Femur (tissue), 1 donor: ENCODE data around the gene FANCD2.
"Not testable (repeated sequence)": the region's sequence is repeated elsewhere in the genome, so short reads cannot be mapped to it uniquely, and the experiment has no call there.

Source experiments
- DNase-seq: peaks from one replicate; pipeline ENCODE4 v3.0.0-alpha.2; 2017

Gene FANCD2

DNA sequence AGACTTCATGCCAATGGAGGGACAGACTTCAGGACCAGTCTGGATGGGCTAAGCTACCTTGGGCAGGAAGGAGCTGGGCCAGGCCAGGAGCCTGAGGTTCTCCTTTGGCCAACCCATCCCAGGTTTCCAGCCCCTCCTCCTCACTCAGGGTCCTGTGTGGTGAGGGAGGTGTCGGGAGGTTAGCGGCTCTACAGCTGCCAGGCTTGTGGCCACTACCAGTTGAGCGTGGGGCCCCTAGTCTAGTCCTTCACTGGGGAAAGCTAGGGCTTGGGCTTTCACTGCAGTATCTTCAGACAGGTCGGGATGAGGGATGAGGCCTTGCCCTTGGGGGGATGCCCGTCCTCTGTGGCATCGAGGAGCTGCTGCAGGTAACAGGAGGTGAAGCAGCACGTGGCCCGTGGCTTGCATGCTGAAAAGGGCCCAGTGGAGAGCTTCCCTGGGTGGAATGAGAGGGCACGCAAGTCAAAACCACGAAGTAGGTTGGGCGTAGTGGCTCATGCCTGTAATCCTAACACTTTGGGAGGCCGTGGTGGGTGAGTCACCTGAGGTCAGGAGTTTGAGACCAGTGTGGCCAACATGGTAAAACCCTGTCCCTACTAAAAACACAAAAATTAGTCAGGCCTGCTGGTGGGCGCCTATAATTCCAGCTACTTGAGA lies 8.5 kb upstream of the FANCD2 start:
- DNase-seq, result no peak

- DNase-seq, result not testable (repeated sequence)
Measured at GRCh38 chr3:10018806-10019205, 7.4 kb upstream of the FANCD2 start.

- no peak for DNase-seq
Measured at GRCh38 chr3:10019326-10019725, 6.9 kb upstream of the FANCD2 start.

GRCh38 chr3:10021856-10022775 lies 4.1 kb upstream of the FANCD2 start:
- DNase-seq, result no peak

GRCh38 chr3:10023587-10024310 lies 2.5 kb upstream of the FANCD2 start:
- DNase-seq, result no peak

DNA sequence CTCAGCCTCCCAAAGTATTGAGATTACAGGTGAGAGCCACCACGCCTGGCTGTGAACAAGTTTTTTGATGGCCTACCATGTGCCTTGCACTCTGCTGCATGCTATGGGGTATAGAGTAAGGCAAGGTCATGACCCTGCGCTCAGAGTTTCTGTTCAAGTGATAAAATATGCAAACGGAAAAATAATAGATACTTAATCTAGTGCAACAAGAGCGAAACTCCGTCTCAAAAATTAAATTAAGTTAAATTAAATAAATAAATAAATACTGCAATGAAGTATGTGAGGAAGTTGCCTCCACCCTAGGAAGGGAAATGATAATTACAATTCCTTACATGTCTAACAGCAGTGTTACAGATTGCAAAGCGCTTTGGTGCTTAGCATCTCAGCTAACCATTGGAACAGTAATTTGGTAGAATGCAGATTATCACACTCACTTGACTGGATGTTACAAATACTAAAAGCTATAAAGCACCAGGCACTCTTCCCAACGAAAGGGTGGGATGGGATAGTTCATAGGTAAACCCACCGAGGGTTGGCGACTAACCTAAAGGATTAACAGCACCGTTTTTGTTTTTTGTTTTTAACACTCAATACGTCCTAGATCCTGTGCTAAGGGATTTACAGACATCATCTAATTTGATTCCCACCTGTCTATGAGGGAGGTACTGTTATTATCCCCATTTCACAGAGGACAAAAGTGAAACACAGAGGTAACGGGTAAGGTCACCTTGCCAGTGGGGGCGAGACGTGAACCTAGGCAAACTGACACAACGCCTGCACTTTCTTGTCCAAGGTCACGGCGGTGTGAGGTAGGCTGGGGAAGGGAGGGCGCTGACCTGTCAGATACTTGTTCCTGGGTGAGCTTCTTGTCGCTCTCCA lies 793 bp upstream of the FANCD2 start:
- no peak for DNase-seq

- no peak for DNase-seq
Measured at GRCh38 chr3:10041034-10041433, 14.8 kb downstream of the FANCD2 start.

DNA sequence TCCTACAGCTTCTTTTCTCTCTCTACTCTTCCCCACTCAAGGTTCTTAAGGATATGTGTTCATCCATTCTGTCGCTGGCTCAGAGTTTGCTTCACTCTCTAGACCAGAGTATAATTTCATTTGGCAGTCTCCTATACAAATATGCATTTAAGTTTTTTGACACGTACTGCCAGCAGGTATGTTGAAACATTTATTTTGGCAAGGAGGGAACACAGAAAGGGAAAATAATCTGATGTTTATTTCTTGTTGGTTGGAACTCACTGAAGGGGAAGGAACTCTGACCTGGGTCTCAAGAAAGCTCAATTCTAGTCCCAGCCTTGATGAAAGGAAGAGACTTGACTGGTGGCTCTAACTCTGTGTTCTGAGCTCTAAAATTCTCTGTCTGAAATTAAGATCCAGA lies 21.6 kb downstream of the FANCD2 start:
- DNase-seq, result no peak

DNA sequence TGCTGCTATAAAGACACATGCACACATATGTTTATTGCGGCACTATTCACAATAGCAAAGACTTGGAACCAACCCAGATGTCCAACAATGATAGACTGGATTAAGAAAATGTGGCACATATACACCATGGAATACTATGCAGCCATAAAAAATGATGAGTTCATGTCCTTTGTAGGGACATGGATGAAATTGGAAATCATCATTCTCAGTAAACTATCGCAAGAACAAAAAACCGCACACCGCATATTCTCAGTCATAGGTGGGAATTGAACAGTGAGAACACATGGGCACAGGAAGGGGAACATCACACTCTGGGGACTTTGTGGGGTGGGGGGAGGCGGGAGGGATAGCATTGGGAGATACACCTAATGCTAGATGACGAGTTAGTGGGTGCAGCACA lies 26.8 kb downstream of the FANCD2 start:
- not testable (repeated sequence) for DNase-seq

GRCh38 chr3:10055097-10055496 lies 28.9 kb downstream of the FANCD2 start:
- DNase-seq, result no peak

DNA sequence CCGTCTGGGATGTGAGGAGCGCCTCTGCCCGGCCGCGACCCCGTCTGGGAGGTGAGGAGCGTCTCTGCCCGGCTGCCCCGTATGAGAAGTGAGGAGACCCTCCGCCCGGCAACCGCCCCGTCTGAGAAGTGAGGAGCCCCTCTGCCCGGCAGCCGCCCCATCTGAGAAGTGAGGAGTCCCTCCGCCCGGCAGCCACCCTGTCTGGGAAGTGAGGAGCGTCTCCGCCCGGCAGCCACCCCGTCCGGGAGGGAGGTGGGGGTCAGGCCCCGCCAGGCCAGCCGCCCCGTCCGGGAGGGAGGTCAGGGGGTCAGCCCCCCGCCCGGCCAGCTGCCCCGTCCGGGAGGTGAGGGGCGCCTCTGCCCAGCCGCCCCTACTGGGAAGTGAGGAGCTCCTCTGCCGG lies 43.8 kb downstream of the FANCD2 start:
- not testable (repeated sequence) for DNase-seq

DNA sequence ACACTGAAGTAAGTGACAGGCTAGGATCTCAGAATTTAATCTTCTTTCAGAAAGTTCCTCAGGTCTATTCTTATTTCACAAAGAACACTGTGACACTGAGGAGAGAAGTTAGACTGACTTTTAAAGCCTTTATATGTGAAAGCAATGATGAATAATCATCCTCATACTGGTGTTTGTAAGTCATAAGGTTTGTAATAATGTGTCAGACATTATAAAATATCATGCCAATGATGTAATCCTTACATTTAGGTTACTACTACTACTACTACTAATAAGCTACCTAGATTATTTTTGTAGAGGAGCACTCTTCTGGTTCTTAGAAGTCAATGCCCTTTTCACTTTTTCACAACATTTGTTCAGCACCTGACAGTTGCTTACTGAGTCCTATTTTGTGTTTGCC lies 48.4 kb downstream of the FANCD2 start:
- DNase-seq, result no peak

- no peak for DNase-seq
Measured at GRCh38 chr3:10081871-10082270, 55.6 kb downstream of the FANCD2 start.

GRCh38 chr3:10085738-10086137 lies 59.5 kb downstream of the FANCD2 start:
- no peak for DNase-seq

GRCh38 chr3:10088256-10088655 lies 62.0 kb downstream of the FANCD2 start:
- no peak for DNase-seq

DNA sequence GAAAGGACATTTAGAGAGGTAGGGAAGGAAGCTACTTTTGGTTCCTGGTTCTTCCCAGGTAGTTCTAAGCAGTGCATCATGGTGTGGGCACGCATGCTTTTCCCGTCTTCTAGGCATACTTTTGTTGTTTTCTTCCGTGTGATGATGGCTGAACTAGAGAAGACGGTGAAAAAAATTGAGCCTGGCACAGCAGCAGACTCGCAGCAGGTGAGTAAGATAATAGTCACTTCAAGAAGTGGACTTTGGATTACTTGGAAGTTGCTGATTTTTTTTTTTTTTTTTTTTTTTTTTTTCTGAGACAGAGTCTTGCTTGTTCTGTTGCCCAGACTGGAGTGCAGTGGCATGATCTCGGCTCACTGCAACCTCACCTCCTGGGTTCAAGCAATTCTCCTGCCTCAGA lies 63.9 kb downstream of the FANCD2 start:
- no peak for DNase-seq

DNA sequence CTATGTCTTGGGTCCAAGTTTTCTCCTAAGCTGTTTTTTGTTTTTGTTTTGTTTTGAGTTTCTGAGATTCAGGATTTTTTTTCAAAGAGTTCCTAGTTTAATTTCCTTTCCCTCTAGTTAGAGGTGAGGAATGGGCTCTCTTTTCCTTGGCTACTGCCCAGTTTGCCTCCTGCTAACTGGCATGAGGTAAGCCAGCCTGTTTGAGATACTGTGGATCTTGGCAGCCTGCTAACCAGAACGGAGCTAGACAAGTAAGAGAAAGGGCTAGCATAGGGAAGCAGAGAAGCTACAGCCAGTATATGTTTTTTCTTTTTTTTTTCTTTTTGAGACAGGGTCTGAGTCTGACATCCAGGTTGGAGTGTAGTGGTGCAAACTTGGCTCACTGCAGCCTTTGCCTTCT lies 64.5 kb downstream of the FANCD2 start:
- DNase-seq, result not testable (repeated sequence)

DNA sequence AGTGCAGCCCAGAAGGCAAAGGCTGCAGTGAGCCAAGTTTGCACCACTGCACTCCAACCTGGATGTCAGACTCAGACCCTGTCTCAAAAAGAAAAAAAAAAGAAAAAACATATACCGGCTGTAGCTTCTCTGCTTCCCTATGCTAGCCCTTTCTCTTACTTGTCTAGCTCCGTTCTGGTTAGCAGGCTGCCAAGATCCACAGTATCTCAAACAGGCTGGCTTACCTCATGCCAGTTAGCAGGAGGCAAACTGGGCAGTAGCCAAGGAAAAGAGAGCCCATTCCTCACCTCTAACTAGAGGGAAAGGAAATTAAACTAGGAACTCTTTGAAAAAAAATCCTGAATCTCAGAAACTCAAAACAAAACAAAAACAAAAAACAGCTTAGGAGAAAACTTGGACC lies 65.2 kb downstream of the FANCD2 start:
- DNase-seq, result not testable (repeated sequence)

GRCh38 chr3:10093678-10094077 lies 67.4 kb downstream of the FANCD2 start:
- no peak for DNase-seq

- DNase-seq, result no peak
Measured at GRCh38 chr3:10099041-10099440, 72.8 kb downstream of the FANCD2 start.

DNA sequence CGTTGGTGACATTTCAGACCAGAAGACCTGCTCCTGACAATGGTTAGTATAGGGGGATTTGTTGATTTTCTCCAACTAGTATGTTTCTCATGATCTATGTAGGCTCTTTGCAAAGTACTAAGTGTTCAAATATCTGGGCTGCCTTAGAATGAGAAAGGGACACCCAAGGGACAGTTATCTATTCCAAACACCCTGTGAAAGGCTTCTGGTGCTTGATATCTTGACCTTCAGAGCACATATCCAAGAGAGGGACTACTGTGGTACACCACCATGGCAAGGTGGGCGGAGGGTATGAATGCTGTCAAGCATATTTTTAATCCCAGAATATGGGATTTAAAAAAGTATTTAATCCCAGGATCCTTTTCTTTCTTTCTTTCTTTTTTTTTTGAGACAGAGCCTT lies 80.7 kb downstream of the FANCD2 start:
- no peak for DNase-seq

GRCh38 chr3:10108091-10108490 lies 81.9 kb downstream of the FANCD2 start, which contains the start of gene FANCD2OS:
Gene FANCD2OS (minus strand): TSS chr3:10108255. CDS start chr3:10104774, 3,481 bp downstream.
- no peak for DNase-seq
